Activated naive CD4-positive, alpha-beta T cell treated with Interleukin-2 at 50 U/mL for 16 hours (primary cell): ENCODE measurements around the gene ARHGAP29.
"Not testable (repeated sequence)": the region's sequence is repeated elsewhere in the genome, so short reads cannot be mapped to it uniquely, and the experiment has no call there.

Experiments
- DNase-seq: peaks from one replicate; pipeline ENCODE4 v3.0.0-alpha.2; 2020

The ARHGAP29 gene

DNA sequence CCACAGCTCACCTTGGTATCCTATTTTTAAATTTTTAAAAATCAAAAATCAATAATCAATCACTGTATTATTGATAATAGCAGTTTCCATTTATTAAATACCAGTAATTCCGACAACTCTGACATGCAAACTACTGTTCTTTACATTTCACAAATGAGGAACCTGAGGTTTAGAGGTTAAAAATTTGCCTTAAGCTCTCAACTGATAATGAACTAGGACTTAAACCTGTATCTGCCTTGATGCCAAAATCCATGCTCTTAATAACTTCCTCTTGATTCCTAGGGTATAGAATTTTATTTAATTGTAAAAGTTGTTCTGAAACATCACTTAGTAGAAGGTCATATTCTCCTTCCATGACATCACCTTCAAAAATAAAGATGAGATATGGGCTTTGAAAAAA, 5.6 kb downstream of the ARHGAP29 start:
- no peak for DNase-seq

DNA sequence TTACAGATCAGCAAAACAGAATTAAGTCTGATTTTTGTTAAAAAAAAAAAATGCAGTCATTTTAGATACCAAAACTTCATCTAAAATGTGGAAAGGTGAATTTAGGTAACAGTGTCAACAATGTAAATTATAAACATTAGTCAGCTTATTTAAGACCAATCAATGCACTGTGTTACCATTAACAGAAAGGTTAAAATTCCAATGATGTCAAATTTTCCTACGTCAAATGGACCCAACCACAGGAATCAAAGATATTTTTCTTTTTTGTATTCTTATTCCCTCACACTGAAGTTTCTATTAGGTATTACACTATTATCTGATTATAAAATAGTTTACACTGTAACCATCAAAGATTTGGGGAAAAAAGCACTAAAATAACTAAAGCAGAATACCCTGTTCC, 6.5 kb downstream of the ARHGAP29 start:
- DNase-seq = no peak

GRCh38 chr1:94228640-94229375, 8.6 kb downstream of the ARHGAP29 start:
- DNase-seq = no peak

DNA sequence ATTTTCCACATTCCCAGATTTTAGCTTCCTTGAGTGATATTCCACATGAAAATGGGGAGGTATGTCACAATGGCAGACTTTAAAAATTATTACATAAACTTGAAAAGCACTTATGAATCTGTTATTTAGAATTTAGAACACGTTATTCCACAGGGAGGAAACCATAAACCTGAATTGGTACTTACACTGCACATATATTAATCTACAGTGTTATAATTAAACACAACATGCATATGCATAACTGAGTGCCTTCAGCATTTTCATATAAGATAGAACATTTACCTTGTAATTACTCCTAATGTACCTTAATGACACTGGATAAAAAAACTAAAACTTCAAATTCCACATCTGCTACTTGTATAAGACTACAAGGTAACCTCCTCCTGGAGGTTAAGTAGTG, 9.8 kb downstream of the ARHGAP29 start:
- DNase-seq = no peak

- no peak for DNase-seq
Observed at GRCh38 chr1:94225845-94226244, 11.5 kb downstream of the ARHGAP29 start.

- DNase-seq = no peak
Observed at GRCh38 chr1:94218332-94218731, 19.1 kb downstream of the ARHGAP29 start.

GRCh38 chr1:94215955-94216354, 21.4 kb downstream of the ARHGAP29 start:
- no peak for DNase-seq

DNA sequence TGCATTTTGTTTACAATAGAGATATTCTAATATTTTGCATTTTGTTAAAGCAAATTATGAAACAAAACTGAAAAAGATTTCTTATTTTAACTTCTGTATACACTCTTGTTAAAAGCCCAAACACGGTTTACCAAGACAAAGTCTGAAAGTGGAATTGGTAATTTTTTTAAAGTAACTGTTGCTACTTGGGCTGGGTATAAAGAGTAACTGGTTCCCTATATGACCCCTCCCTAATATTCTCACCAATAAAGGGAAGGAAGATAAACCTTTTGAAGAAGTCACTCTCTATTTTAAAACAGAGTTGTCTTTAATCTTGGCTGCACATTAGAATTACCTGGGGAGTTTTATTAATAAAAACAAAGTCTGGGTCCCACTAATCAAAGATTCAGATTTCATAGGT, 27.4 kb downstream of the ARHGAP29 start:
- no peak for DNase-seq

DNA sequence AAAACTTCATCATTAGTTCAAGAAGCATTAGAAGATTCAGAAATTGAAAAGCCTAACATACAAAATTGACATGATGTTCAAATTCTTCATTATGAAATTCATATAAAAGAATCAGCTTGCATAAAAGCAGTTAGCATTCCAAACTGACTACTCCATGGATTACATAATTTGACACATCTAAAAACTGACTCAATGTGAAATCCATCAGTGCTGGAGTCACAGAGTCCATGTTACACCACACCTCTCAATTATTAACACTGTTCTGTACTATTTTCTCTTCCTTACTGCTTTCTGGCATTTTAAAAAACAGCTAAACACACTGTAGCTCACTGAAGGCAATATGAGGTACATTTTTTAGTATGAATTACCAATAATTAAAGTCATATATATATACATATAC, 28.0 kb downstream of the ARHGAP29 start:
- DNase-seq = no peak

- no peak for DNase-seq
Observed at GRCh38 chr1:94207695-94208094, 29.7 kb downstream of the ARHGAP29 start.

DNA sequence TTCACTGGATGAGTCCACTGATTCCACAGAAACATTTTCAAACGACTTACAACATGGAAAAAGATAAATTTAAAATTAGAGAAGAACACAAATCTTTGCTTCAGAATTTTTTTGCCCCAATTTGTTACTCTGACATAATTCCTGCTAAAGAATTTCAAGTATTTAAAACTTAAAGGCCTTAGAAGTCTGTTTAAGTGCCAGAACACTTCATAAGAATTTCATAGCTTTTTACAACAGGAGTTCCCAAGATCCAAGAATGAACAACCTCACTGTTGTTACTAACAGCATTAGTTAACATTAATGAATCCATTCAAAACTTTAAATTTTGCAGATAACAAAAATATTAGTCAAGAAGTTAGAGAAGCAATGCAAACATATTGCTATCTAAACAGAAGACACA, 31.7 kb downstream of the ARHGAP29 start:
- no peak for DNase-seq

GRCh38 chr1:94202241-94202640, 35.1 kb downstream of the ARHGAP29 start:
- no peak for DNase-seq

DNA sequence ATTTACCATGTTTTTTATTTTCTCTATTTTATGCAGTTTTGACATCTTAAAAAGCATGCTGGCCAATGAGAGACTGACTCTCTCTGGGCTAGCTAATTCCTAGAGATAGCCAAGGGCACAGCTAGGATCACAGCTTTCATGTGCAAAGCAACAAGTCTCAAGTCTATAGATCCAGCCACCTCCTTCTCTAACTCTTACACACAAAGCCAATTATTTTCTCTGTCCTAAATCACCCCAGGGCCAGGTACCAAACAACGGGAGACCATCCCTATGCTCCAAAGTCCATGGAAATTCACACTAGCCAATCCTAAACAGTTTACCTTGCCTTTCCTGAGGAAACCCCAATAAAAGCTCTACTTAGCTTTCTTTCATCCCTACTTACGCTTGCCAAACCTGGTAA, 38.0 kb downstream of the ARHGAP29 start:
- no peak for DNase-seq

DNA sequence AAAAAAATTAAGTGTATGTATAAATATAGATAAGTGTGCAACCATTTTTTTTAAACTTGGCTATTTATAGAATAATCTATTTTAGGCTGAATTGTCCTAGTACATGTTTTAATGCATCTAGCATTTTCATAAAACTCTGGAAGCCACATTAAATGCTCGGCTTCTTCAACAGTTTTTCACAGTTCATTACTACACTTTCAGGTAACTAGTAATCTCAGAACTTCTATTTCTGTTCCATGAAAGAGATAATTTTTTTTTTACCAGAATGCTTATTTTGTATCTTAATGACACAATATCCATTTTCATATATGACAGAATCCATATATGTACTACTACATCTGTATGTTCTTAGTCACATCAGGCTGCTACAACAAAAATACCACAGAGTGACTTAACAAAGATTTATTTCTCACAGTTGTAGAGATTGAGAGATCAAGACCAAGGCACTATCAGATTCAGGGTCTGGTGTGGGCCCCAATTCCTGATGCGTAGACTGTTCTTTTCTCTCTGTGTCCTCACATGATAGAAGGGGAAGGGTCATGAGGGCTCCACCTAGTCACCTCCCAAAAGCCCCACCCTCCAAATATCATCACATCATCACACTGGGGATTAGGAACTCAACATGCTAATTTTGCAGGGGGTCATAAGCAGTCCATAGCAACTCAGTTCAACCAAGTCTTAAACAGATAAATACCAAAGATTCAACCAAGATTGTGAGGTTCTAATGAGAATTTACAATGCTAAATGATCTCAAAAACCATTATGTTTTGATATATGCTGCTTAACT, 43.1 kb downstream of the ARHGAP29 start:
- DNase-seq = no peak

- DNase-seq = no peak
Observed at GRCh38 chr1:94193128-94193527, 44.3 kb downstream of the ARHGAP29 start.

- DNase-seq = no peak
Observed at GRCh38 chr1:94191216-94191615, 46.2 kb downstream of the ARHGAP29 start.

- DNase-seq = no peak
Observed at GRCh38 chr1:94186946-94187345, 50.4 kb downstream of the ARHGAP29 start.

DNA sequence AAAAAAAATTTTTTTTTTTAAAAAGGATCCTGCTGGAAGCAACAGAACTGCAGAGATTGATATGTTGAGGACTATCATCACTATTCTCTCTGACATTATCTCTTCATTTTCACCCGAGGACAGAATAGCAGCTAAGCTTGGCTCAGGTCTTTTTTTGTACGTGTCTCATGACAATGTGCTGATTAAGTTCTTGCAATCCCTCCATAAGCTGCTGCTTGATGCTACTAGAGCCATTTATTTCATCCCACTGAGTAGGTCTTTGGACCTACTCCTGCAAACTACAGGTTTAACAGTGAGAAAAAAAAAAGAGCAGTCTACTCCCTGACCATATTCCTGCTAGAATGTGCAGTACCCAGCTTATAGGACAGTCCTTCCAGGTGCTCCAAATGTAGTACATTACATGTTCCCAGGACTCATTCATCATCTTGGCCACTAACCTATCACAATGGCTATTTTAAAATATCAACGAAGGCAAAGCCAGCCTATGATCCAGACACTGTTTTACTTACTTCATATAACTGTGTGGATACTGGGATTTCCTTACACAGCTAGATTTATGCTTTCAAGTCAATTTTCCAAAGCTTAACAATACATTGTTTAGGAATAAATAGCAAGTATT, 54.1 kb downstream of the ARHGAP29 start:
- no peak for DNase-seq

DNA sequence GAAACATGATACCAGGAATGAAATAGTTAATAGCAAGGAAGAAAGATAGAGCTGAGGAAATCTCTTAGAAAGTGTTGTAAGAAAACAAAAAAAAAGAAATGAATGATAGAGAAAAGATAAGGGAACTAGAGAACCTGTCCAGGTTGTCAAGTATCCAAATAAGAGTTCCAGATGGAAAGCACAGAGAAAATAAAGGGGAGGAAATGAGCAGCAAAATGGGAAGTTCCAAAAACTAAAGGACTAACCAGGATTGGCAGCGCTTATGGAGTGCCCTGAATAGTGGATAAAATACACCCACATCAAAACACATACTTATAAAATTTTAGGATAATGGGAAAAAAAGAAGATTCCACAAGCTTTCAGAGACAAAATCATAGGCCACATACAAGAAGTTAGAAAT, 55.2 kb downstream of the ARHGAP29 start:
- no peak for DNase-seq

- DNase-seq = no peak
Observed at GRCh38 chr1:94180650-94181049, 56.7 kb downstream of the ARHGAP29 start.

DNA sequence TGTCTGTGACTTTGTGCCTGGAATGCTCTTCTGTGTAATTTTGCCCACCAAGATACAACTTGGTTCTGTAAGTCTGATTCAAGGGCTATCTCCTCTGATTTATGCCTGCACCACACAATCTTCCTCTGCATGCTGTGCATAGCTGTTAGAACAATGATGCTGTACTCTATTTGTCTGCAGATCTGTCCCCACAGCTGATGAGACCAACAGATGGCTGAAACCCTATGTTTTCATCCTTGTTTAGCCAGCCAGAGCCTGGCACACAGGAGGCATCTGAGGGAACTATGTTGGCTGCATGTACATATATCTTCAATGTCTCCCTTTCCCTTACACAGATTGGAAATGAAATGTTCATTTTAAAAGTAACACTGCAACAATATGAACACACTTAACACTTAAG, 58.5 kb downstream of the ARHGAP29 start:
- DNase-seq = no peak

DNA sequence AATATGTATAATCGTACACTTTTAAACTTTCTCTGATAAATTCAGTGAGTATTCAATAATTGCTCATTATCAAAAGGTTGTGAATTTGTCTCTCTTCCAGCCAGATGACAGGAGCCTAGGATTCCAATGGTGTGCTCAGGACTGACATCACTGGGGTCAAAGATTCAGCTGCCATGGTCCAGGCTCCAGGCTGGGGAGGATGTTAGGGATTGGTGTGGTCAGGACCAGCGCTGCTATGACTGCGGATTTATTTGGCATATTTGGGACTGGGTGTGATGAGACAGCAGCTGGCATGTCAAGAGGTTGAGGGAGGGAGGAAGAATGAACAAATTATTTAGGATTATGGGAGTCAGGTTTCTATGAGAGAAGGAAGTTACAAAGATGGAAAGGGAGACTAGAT, 68.3 kb downstream of the ARHGAP29 start:
- DNase-seq = no peak

- DNase-seq = no peak
Observed at GRCh38 chr1:94165843-94166242, 71.5 kb downstream of the ARHGAP29 start.

GRCh38 chr1:94164885-94165284, 72.5 kb downstream of the ARHGAP29 start:
- not testable (repeated sequence) for DNase-seq
